Measurements from ENCODE around the gene MYO5C.
"Not testable (repeated sequence)": the region's sequence is repeated elsewhere in the genome, so short reads cannot be mapped to it uniquely, and the experiment has no call there.

The MYO5C gene

GRCh38 chr15:52247461-52247860, 48.1 kb downstream of the MYO5C start:
- Histone ChIP-seq H3K9me3 (ENCODE audit: control insufficient read depth, low read length) (no peaks in the 10 kb centered on the region), H3K27me3 (ENCODE audit: control insufficient read depth, insufficient read depth, low read length, poor library complexity, severe bottlenecking) (no peaks in the 10 kb centered on the region), H3K4me3 (ENCODE audit: insufficient read depth, low read depth, low read length) (no peak overlapping the region), H3K4me1 (ENCODE audit: control insufficient read depth, insufficient read depth, low read length) (no peaks in the 10 kb centered on the region), H3K36me3 (ENCODE audit: control insufficient read depth, insufficient read depth, low read length) (peaks cover 19% of the 10 kb centered on the region), H3K27ac (ENCODE audit: insufficient read depth, low read depth, low read length, poor library complexity, severe bottlenecking) (no peak overlapping the region)
- 90 to 92% methylated on average over 7 of the region's 7 CpGs for WGBS, 2 experiments

DNA sequence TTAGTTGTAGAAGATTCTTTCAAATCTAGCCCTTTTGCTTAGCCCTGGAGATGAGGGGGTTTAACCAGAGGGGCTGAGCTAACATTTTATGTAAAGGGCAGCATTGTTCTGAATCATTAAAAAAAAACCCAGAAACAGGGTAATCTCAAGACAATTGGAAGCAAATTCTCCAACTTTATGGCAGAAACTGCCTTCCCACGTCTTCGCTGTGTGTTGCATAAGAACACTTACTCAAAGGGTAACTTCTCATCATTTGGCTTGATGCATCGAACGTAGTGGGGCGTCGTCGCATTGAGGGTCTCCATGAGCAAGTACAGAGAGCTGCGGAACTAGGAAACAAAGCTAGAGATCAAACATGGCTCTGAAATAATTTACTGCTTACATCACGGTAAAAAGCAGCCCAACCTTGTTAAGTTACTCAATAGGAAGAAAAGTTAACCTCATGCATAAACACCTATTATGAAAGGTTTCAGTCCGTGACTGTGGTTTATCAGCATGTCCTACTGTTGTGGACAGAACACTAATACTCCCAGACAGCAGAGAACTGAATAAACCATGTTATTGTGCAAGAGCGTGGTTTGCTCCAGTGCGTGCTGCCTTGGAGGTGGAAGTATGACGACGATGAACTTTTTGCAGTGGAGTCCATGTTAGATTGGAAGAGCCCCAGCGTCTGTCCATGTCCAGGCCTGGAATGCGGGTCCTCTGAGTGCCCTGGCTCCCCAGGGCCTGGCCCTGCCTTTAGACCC, 48.7 kb downstream of the MYO5C start:
- no peaks in the 10 kb centered on the region for H3K9me3 ChIP-seq (ENCODE audit: control insufficient read depth, low read length)
- H3K36me3 ChIP-seq (ENCODE audit: control insufficient read depth, insufficient read depth, low read length) = peaks cover 19% of the 10 kb centered on the region
- H3K4me1 ChIP-seq (ENCODE audit: control insufficient read depth, insufficient read depth, low read length) = no peaks in the 10 kb centered on the region
- WGBS, 2 experiments = 96 to 97% methylated on average over 16 of the region's 16 CpGs
- H3K27me3 ChIP-seq (ENCODE audit: control insufficient read depth, insufficient read depth, low read length, poor library complexity, severe bottlenecking) = no peaks in the 10 kb centered on the region
- H3K27ac ChIP-seq (ENCODE audit: insufficient read depth, low read depth, low read length, poor library complexity, severe bottlenecking) = no peak overlapping the region
- H3K4me3 ChIP-seq (ENCODE audit: insufficient read depth, low read depth, low read length) = no peak overlapping the region

DNA sequence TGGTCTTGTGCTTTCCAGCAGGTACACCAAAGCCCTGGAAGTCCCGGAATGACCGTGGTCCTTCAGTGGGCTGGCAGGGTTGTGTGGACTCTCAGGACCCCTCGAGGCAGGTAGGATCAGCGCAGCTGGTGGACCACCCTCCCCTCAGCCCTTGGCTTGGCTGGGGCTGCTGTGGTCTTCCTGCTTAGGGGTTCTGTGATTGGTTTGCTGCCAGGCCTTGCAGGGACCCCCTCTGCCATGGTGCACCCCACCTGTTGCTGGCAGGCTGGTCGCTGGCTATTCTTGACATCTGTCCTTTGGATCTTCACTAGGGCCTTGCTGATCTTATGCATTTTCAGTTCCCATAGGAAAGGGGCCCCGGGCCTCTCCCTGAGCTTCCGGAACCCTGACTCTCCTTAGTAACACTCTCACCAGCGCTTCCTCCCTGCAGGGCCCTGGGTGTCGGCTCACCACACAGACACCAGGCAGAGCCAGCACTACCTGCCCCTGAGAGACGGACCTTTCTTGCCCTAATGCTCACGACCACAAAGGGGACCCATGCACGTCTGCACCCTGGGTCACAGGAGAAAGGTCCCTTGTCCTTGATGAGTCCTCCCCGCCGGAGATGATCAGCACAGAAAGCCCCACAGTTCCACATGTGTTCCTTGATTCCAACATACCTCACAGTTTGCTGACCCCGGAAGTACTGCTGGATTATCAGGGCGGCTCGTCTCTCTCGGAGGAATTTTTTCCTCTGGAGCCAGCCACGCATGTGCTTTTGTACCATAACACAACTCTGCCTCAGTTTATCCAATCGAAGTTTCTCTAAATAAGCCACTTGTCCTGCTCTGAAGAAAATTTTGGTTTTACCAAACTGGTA, 51.7 kb downstream of the MYO5C start:
- no peak overlapping the region for H3K4me3 ChIP-seq (ENCODE audit: insufficient read depth, low read depth, low read length)
- no peak overlapping the region for H3K27ac ChIP-seq (ENCODE audit: insufficient read depth, low read depth, low read length, poor library complexity, severe bottlenecking)
- WGBS, 2 experiments = 91% methylated on average over 20 of the region's 20 CpGs
- H3K9me3 ChIP-seq (ENCODE audit: control insufficient read depth, low read length) = no peaks in the 10 kb centered on the region
- H3K27me3 ChIP-seq (ENCODE audit: control insufficient read depth, insufficient read depth, low read length, poor library complexity, severe bottlenecking) = no peaks in the 10 kb centered on the region
- peaks cover 19% of the 10 kb centered on the region for H3K36me3 ChIP-seq (ENCODE audit: control insufficient read depth, insufficient read depth, low read length)
- H3K4me1 ChIP-seq (ENCODE audit: control insufficient read depth, insufficient read depth, low read length) = no peaks in the 10 kb centered on the region

GRCh38 chr15:52243286-52243685, 52.3 kb downstream of the MYO5C start:
- Histone ChIP-seq H3K36me3 (ENCODE audit: control insufficient read depth, insufficient read depth, low read length) (peaks cover 19% of the 10 kb centered on the region), H3K4me1 (ENCODE audit: control insufficient read depth, insufficient read depth, low read length) (no peaks in the 10 kb centered on the region), H3K27ac (ENCODE audit: insufficient read depth, low read depth, low read length, poor library complexity, severe bottlenecking) (no peak overlapping the region), H3K9me3 (ENCODE audit: control insufficient read depth, low read length) (no peaks in the 10 kb centered on the region), H3K27me3 (ENCODE audit: control insufficient read depth, insufficient read depth, low read length, poor library complexity, severe bottlenecking) (no peaks in the 10 kb centered on the region), H3K4me3 (ENCODE audit: insufficient read depth, low read depth, low read length) (no peak overlapping the region)
- WGBS, 2 experiments = 96% methylated on average over 7 of the region's 7 CpGs

DNA sequence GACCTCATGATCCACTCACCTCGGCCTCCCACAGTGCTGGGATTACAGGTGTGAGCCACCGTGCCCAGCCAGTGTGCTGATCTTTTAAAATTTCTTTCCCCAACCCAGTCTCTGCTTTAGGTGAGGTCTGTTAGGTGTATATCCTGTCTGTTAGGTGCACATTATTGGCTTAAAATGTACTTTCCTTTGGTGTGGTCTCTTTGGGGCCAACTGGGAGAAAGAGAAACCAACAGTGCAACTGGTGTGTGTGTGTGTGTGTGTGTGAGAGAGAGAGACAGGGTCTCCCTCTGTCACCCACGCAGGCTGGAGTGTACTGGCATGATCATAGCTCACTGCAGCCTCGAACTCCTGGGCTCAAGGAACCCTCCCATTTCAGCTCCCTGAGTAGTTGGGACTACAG, 54.1 kb downstream of the MYO5C start:
- peaks cover 21% of the 10 kb centered on the region for H3K36me3 ChIP-seq (ENCODE audit: control insufficient read depth, insufficient read depth, low read length)
- no peaks in the 10 kb centered on the region for H3K4me1 ChIP-seq (ENCODE audit: control insufficient read depth, insufficient read depth, low read length)
- WGBS, 2 experiments = 88 to 92% methylated on average over 4 of the region's 4 CpGs
- H3K27me3 ChIP-seq (ENCODE audit: control insufficient read depth, insufficient read depth, low read length, poor library complexity, severe bottlenecking) = no peaks in the 10 kb centered on the region
- no peak overlapping the region for H3K4me3 ChIP-seq (ENCODE audit: insufficient read depth, low read depth, low read length)
- H3K9me3 ChIP-seq (ENCODE audit: control insufficient read depth, low read length) = no peaks in the 10 kb centered on the region
- no peak overlapping the region for H3K27ac ChIP-seq (ENCODE audit: insufficient read depth, low read depth, low read length, poor library complexity, severe bottlenecking)

DNA sequence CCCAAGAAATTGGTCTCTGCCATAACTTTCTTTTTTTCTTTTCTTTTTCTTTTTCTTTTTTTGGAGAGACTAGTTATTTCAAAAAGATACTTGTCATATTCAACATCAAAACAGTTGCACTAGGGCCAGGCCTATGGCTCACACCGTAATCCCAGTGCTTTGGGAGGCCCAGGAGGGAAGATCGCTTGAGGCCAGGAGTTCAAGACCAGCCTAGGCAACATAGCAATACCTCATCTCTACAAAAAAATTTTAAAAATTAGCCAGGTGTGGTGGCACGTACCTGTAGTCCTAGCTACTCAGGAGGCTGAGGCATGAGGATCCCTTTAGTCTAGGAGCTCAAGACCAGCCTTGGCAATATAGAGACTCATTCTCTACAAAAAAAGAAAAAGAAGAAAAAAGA, 55.4 kb downstream of the MYO5C start:
- no peak overlapping the region for H3K27ac ChIP-seq (ENCODE audit: insufficient read depth, low read depth, low read length, poor library complexity, severe bottlenecking)
- H3K4me3 ChIP-seq (ENCODE audit: insufficient read depth, low read depth, low read length) = no peak overlapping the region
- H3K36me3 ChIP-seq (ENCODE audit: control insufficient read depth, insufficient read depth, low read length) = peaks cover 19% of the 10 kb centered on the region
- H3K9me3 ChIP-seq (ENCODE audit: control insufficient read depth, low read length) = no peaks in the 10 kb centered on the region
- no peaks in the 10 kb centered on the region for H3K27me3 ChIP-seq (ENCODE audit: control insufficient read depth, insufficient read depth, low read length, poor library complexity, severe bottlenecking)
- WGBS, 2 experiments = 89 to 92% methylated on average over 3 of the region's 3 CpGs
- H3K4me1 ChIP-seq (ENCODE audit: control insufficient read depth, insufficient read depth, low read length) = no peaks in the 10 kb centered on the region

DNA sequence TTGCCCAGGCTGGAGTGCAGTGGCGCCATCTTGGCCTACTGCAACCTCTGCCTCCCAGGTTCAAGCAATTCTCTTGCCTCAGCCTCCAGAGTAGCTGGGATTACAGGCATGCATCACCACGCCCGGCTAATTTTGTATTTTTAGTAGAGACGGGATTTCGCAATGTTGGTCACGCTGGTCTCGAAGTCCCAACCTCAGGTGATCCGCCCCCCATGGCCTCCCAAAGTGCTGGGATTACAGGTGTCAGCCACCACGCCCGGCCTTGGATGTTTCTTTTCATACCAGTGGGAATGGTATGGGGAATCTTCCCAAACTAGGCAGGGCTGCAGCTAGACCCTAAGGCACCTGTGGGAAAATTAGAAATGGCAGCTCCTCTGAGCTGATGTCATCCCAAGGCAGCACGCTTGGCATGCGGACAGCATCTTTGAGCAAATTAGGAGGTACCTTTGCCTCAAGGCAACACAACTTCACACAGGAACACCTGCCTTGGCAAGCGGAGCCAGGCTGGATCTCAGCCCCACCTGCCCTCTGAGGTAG, 56.5 kb downstream of the MYO5C start:
- H3K9me3 ChIP-seq (ENCODE audit: control insufficient read depth, low read length); H3K27me3 ChIP-seq (ENCODE audit: control insufficient read depth, insufficient read depth, low read length, poor library complexity, severe bottlenecking); H3K4me1 ChIP-seq (ENCODE audit: control insufficient read depth, insufficient read depth, low read length); H3K27ac ChIP-seq (ENCODE audit: insufficient read depth, low read depth, low read length, poor library complexity, severe bottlenecking); H3K4me3 ChIP-seq (ENCODE audit: insufficient read depth, low read depth, low read length): not testable (repeated sequence)
- WGBS, 2 experiments = 94 to 95% methylated on average over 13 of the region's 13 CpGs
- peaks cover 11% of the 10 kb centered on the region for H3K36me3 ChIP-seq (ENCODE audit: control insufficient read depth, insufficient read depth, low read length)

DNA sequence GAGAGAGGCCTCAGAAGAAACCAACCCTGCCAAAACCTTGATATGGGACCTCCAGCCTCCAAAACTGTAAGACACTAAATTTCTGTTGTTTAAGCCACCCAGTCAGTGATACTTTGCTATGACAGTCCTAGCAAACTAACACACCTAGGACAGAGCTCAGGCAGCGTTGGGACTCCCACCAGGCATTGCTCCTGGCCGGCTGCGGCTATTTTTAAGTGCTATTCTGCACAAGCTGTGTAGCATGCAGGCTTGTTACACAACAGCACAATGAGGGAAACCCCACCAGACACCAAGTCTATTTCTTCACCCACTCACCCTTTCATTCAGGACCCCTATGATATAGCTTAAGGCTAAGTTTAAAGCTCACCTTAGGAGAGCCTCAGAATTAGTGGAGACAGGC, 57.5 kb downstream of the MYO5C start:
- Histone ChIP-seq H3K27me3 (ENCODE audit: control insufficient read depth, insufficient read depth, low read length, poor library complexity, severe bottlenecking) (no peaks in the 10 kb centered on the region), H3K27ac (ENCODE audit: insufficient read depth, low read depth, low read length, poor library complexity, severe bottlenecking) (no peak overlapping the region), H3K9me3 (ENCODE audit: control insufficient read depth, low read length) (no peaks in the 10 kb centered on the region), H3K4me3 (ENCODE audit: insufficient read depth, low read depth, low read length) (no peak overlapping the region), H3K4me1 (ENCODE audit: control insufficient read depth, insufficient read depth, low read length) (no peaks in the 10 kb centered on the region), H3K36me3 (ENCODE audit: control insufficient read depth, insufficient read depth, low read length) (peaks cover 5% of the 10 kb centered on the region)
- 94 to 97% methylated on average over 3 of the region's 3 CpGs for WGBS, 2 experiments

- Histone ChIP-seq H3K36me3 (ENCODE audit: control insufficient read depth, insufficient read depth, low read length) (peaks cover 5% of the 10 kb centered on the region), H3K4me1 (ENCODE audit: control insufficient read depth, insufficient read depth, low read length) (no peaks in the 10 kb centered on the region), H3K4me3 (ENCODE audit: insufficient read depth, low read depth, low read length) (no peak overlapping the region), H3K27ac (ENCODE audit: insufficient read depth, low read depth, low read length, poor library complexity, severe bottlenecking) (no peak overlapping the region), H3K9me3 (ENCODE audit: control insufficient read depth, low read length) (no peaks in the 10 kb centered on the region), H3K27me3 (ENCODE audit: control insufficient read depth, insufficient read depth, low read length, poor library complexity, severe bottlenecking) (no peaks in the 10 kb centered on the region)
- WGBS, 2 experiments = 93 to 95% methylated on average over 8 of the region's 8 CpGs
Observed at GRCh38 chr15:52236013-52236412, 59.6 kb downstream of the MYO5C start.

All from ectodermal cell (in vitro differentiated cells).